ENCODE results near the gene LEPROT. TPM values are rescaled to one million over a fixed set of nuclear protein-coding genes. Genes with fewer than 3 reads are reported as not detected.

Gene LEPROT
- total and polyA plus RNA-seq, 2 experiments from 2014 or later, result 22.9 to 24.9 TPM

GRCh38 chr1:65456481-65456880 is 36.0 kb downstream of the LEPROT start:
- no peak overlapping the region for H3K27ac Mint-ChIP-seq

More at GRCh38 chr1:65456481-65456880, 36.0 kb downstream of the LEPROT start:
- H3K79me2 ChIP-seq (replicated peaks; ENCODE audit: insufficient read depth), result no peaks in the 10 kb centered on the region
- H2AFZ ChIP-seq, result no peak overlapping the region
- peaks cover 27% of the 10 kb centered on the region for H3K9me3 Mint-ChIP-seq
- H3K4me1 ChIP-seq (ENCODE audit: insufficient read depth), result peaks cover 5% of the 10 kb centered on the region
- no peak for DNase-seq (ENCODE audit: low spot score)
- no peak overlapping the region for H3K4me2 ChIP-seq
- peaks cover 2% of the 10 kb centered on the region for H3K27me3 Mint-ChIP-seq (ENCODE audit: insufficient read depth, low read depth, poor library complexity)
- H3K36me3 Mint-ChIP-seq (ENCODE audit: low read depth), result peaks cover 24% of the 10 kb centered on the region
- H3K4me3 Mint-ChIP-seq, result no peak overlapping the region
- no peaks in the 10 kb centered on the region for H3K9me2 ChIP-seq (ENCODE audit: insufficient read depth)
- no peaks in the 10 kb centered on the region for H3F3A ChIP-seq (replicated peaks; ENCODE audit: low read depth)
- H3K36me3 ChIP-seq (ENCODE audit: insufficient read depth), result no peaks in the 10 kb centered on the region; the same call in 1 of the 2 replicates
- no peak overlapping the region for H3K4me3 ChIP-seq
- H3K4me1 Mint-ChIP-seq, result peaks cover 21% of the 10 kb centered on the region
- TF ChIP-seq ZNF462 (CRISPR knock-in tag; IDR thresholded peaks at IDR 0.05) (no peak), CTCF (conservative IDR thresholded peaks at IDR 0.05; ENCODE audit: low read depth in 2 of 2) (no peak), EZH2 (IDR thresholded peaks at IDR 0.05; ENCODE audit: low read depth, unreplicated experiment) (no peak)
- H3K27me3 ChIP-seq (ENCODE audit: insufficient read depth), result no peaks in the 10 kb centered on the region
- H4K20me1 ChIP-seq (replicated peaks; ENCODE audit: insufficient read depth), result no peaks in the 10 kb centered on the region
- no peak overlapping the region for H3K27ac ChIP-seq (ENCODE audit: low read depth)
- ATAC-seq, result no peak
